ENCODE measurements around the gene TEX2. TPM values are rescaled to one million over a fixed set of nuclear protein-coding genes. Genes with fewer than 3 reads are reported as not detected.

TEX2 gene
- total and polyA plus RNA-seq, 2 of the 13 experiments (the other 11 are each of a cell fraction or from before 2014, with no cell fraction given): 21.4 to 37.7 TPM

DNA sequence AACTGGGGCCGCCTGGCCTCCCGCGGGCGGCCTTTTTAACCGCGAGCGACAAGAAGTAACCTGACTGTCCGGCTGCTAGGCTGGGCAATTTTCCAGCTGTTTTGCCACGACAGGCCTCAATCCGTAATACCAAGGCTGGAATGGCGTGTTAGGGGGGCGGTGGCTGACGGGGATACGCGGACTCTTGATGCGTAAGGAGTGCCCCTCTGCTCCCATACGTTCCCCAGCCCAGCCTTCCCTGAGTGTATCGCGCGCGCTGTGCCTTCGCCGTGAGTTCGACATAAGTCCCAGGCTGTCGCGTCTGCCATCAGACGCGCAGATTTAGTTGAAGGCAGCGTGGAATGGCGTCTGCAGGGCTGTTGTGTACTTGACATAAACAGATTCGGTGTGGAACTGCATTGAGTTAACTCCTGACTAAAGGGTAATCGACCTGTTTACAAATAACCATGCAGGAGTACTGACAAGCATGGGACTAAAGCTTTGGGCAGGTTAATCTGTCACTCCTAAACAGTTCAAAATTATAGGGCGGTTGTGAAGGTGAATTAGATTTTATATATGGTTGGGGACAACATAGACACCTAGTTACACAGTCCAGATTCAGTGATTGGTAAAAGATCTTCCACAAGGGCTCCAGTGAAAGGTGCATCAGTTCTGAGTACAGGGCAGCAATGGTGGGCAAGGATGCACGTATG, 116.5 kb downstream of the TEX2 start (continued):
- TF ChIP-seq, protein P1, sequence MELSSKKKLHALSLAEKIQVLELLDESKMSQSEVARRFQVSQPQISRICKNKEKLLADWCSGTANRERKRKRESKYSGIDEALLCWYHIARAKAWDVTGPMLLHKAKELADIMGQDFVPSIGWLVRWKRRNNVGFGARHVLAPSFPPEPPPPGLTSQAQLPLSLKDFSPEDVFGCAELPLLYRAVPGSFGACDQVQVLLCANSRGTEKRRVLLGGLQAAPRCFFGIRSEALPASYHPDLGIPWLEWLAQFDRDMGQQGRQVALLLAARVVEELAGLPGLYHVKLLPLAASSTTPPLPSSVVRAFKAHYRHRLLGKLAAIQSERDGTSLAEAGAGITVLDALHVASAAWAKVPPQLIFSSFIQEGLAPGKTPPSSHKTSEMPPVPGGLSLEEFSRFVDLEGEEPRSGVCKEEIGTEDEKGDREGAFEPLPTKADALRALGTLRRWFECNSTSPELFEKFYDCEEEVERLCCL (CRISPR knock-in tag; IDR thresholded peaks at IDR 0.05; ENCODE audit: borderline replicate concordance): no peak; the same call in 1 of the 2 replicates
- TF ChIP-seq, protein P2, sequence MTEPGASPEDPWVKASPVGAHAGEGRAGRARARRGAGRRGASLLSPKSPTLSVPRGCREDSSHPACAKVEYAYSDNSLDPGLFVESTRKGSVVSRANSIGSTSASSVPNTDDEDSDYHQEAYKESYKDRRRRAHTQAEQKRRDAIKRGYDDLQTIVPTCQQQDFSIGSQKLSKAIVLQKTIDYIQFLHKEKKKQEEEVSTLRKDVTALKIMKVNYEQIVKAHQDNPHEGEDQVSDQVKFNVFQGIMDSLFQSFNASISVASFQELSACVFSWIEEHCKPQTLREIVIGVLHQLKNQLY (CRISPR knock-in tag; IDR thresholded peaks at IDR 0.05): no peak
- 0 out of 2 replicates have a peak, but pooled peaks have one; percentile 91 for TF ChIP-seq ZNF550 (CRISPR knock-in tag; IDR thresholded peaks at IDR 0.05; ENCODE audit: borderline replicate concordance)
- no peak for TF ChIP-seq YEATS4 (CRISPR knock-in tag; IDR thresholded peaks at IDR 0.05; ENCODE audit: borderline replicate concordance)
- TF ChIP-seq, protein P3, sequence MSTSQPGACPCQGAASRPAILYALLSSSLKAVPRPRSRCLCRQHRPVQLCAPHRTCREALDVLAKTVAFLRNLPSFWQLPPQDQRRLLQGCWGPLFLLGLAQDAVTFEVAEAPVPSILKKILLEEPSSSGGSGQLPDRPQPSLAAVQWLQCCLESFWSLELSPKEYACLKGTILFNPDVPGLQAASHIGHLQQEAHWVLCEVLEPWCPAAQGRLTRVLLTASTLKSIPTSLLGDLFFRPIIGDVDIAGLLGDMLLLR (CRISPR knock-in tag; IDR thresholded peaks at IDR 0.05): 0 out of 2 replicates have a peak, but pooled peaks have one; percentile 6
- peak; percentile 41 for TF ChIP-seq ASH2L (IDR thresholded peaks at IDR 0.05; ENCODE audit: insufficient read length, low read depth, low read length)
- peak; percentile 36; the same call in 1 of the 2 replicates for TF ChIP-seq ZNF564 (CRISPR knock-in tag; IDR thresholded peaks at IDR 0.05)
- peak; percentile 71; the same call in 1 of the 2 replicates for TF ChIP-seq ZFP36L1 (CRISPR knock-in tag; IDR thresholded peaks at IDR 0.05)
- TF ChIP-seq RBFOX2 (IDR thresholded peaks at IDR 0.05; ENCODE audit: low read depth, low read length): peak; percentile 12; the same call in 1 of the 2 replicates
- no peak for TF ChIP-seq ZKSCAN1 (IDR thresholded peaks at IDR 0.05; ENCODE audit: low read length)
- TF ChIP-seq NFRKB (IDR thresholded peaks at IDR 0.05): no peak
- TF ChIP-seq ZFP41 (CRISPR knock-in tag; IDR thresholded peaks at IDR 0.05; ENCODE audit: borderline replicate concordance): no peak
- no peak for TF ChIP-seq ZNF556 (CRISPR knock-in tag; IDR thresholded peaks at IDR 0.05; ENCODE audit: borderline replicate concordance)
- peak; percentile 74; the same call in 1 of the 2 replicates for TF ChIP-seq PAF1 (CRISPR knock-in tag; IDR thresholded peaks at IDR 0.05)
- TF ChIP-seq ZNF616 (CRISPR knock-in tag; IDR thresholded peaks at IDR 0.05; ENCODE audit: low read depth): no peak
- TF ChIP-seq HHEX (CRISPR knock-in tag; IDR thresholded peaks at IDR 0.05): no peak
- TF ChIP-seq ZNF12 (CRISPR knock-in tag; IDR thresholded peaks at IDR 0.05): no peak
- TF ChIP-seq CREBL2 (CRISPR knock-in tag; IDR thresholded peaks at IDR 0.05; ENCODE audit: borderline replicate concordance): 0 out of 2 replicates have a peak, but pooled peaks have one; percentile 23
- 0 out of 2 replicates have a peak, but pooled peaks have one; percentile 11 for TF ChIP-seq ZNF891 (CRISPR knock-in tag; IDR thresholded peaks at IDR 0.05)
- TF ChIP-seq GPN1 (CRISPR knock-in tag; IDR thresholded peaks at IDR 0.05; ENCODE audit: borderline replicate concordance): no peak
- TF ChIP-seq, protein P4, sequence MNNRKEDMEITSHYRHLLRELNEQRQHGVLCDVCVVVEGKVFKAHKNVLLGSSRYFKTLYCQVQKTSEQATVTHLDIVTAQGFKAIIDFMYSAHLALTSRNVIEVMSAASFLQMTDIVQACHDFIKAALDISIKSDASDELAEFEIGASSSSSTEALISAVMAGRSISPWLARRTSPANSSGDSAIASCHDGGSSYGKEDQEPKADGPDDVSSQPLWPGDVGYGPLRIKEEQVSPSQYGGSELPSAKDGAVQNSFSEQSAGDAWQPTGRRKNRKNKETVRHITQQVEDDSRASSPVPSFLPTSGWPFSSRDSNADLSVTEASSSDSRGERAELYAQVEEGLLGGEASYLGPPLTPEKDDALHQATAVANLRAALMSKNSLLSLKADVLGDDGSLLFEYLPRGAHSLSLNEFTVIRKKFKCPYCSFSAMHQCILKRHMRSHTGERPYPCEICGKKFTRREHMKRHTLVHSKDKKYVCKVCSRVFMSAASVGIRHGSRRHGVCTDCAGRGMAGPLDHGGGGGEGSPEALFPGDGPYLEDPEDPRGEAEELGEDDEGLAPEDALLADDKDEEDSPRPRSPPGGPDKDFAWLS (CRISPR knock-in tag; IDR thresholded peaks at IDR 0.05; ENCODE audit: borderline replicate concordance): 0 out of 2 replicates have a peak, but pooled peaks have one; percentile 86
- TF ChIP-seq SP5 (CRISPR knock-in tag; IDR thresholded peaks at IDR 0.05; ENCODE audit: borderline replicate concordance, low read depth): 0 out of 2 replicates have a peak, but pooled peaks have one; percentile 28
- 0 out of 2 replicates have a peak, but pooled peaks have one; percentile 75 for TF ChIP-seq ZNF841 (CRISPR knock-in tag; IDR thresholded peaks at IDR 0.05; ENCODE audit: borderline replicate concordance)
- TF ChIP-seq KAT2B (IDR thresholded peaks at IDR 0.05; ENCODE audit: borderline replicate concordance, low read depth, low read length): no peak
- 0 out of 2 replicates have a peak, but pooled peaks have one; percentile 2 for TF ChIP-seq ZNF597 (CRISPR knock-in tag; IDR thresholded peaks at IDR 0.05)

All from HepG2 (cell line).